Measurements from ENCODE around the gene TNFSF15.

TNFSF15 gene

GRCh38 chr9:114824110-114824509 lies 18.3 kb upstream of the TNFSF15 start:
- peak; percentile 62 for DNase-seq

- DNase-seq = no peak
These were observed 17.6 kb upstream of the TNFSF15 start for GRCh38 chr9:114823441-114823840.

GRCh38 chr9:114822708-114823107 lies 16.9 kb upstream of the TNFSF15 start:
- no peak for DNase-seq

- DNase-seq = no peak
These were observed 15.1 kb upstream of the TNFSF15 start for GRCh38 chr9:114820776-114821501.

- DNase-seq = no peak
These were observed 12.3 kb upstream of the TNFSF15 start for GRCh38 chr9:114818178-114818577.

GRCh38 chr9:114813717-114814418 lies 8.0 kb upstream of the TNFSF15 start:
- no peak for DNase-seq

- DNase-seq = no peak
These were observed 6.3 kb upstream of the TNFSF15 start for GRCh38 chr9:114811966-114812636.

GRCh38 chr9:114811301-114811700 lies 5.5 kb upstream of the TNFSF15 start:
- DNase-seq = no peak

- DNase-seq = no peak
These were observed 4.8 kb upstream of the TNFSF15 start for GRCh38 chr9:114810614-114811013.

- no peak for DNase-seq
These were observed 674 bp upstream of the TNFSF15 start for GRCh38 chr9:114806526-114806900.

- peak; percentile 72 for DNase-seq
These were observed 1.3 kb downstream of the TNFSF15 start for GRCh38 chr9:114804505-114804904.

- DNase-seq = no peak
These were observed 2.2 kb downstream of the TNFSF15 start for GRCh38 chr9:114803479-114804265.

GRCh38 chr9:114799925-114800324 lies 5.9 kb downstream of the TNFSF15 start:
- DNase-seq = no peak

- DNase-seq = no peak
These were observed 6.4 kb downstream of the TNFSF15 start for GRCh38 chr9:114799441-114799840.

- no peak for DNase-seq
These were observed 6.9 kb downstream of the TNFSF15 start for GRCh38 chr9:114798780-114799427.

- DNase-seq = no peak
These were observed 7.7 kb downstream of the TNFSF15 start for GRCh38 chr9:114798101-114798500.

- DNase-seq = no peak
These were observed 13.4 kb downstream of the TNFSF15 start for GRCh38 chr9:114792396-114792795.

- no peak for DNase-seq
These were observed 14.1 kb downstream of the TNFSF15 start for GRCh38 chr9:114791736-114792135.

GRCh38 chr9:114791312-114791711 lies 14.5 kb downstream of the TNFSF15 start:
- no peak for DNase-seq

- DNase-seq = no peak
These were observed 15.3 kb downstream of the TNFSF15 start for GRCh38 chr9:114790521-114790920.

GRCh38 chr9:114789006-114789405 lies 16.8 kb downstream of the TNFSF15 start:
- DNase-seq = no peak

- no peak for DNase-seq
These were observed 17.9 kb downstream of the TNFSF15 start for GRCh38 chr9:114787781-114788498.
